BLaER1 treated with 17β-estradiol and CSF1 and Interleukin-3, amounts not matched to agents 10 nM and 100 nM (cell line): ENCODE measurements around the gene MUTYH.

ENCODE experiments used
- H3K27ac ChIP-seq, 11 experiments: shearing (Covaris generic); formaldehyde crosslinking; 2 replicates each; pipeline ENCODE4 v1.8.1; 2022
- H3K27me3 ChIP-seq, 11 experiments: shearing (Covaris generic); formaldehyde crosslinking; 2 replicates each; pipeline ENCODE4 v1.8.1; 2022
- H3K36me3 ChIP-seq, 11 experiments: shearing (Covaris generic); formaldehyde crosslinking; 2 replicates each; pipeline ENCODE4 v1.8.1; 2022
- H3K4me1 ChIP-seq, 10 experiments: shearing (Covaris generic); formaldehyde crosslinking; 2 replicates each; pipeline ENCODE4 v1.8.1; 2022
- H3K4me2 ChIP-seq, 11 experiments: shearing (Covaris generic); formaldehyde crosslinking; 2 replicates each; pipeline ENCODE4 v1.8.1; 2022
- H3K4me3 ChIP-seq, 10 experiments: shearing (Covaris generic); formaldehyde crosslinking; 2 replicates each; pipeline ENCODE4 v1.8.1; 2022
- H3K9ac ChIP-seq, 11 experiments: shearing (Covaris generic); formaldehyde crosslinking; 2 replicates each; pipeline ENCODE4 v1.8.1; 2022
- H3K9me3 ChIP-seq, 11 experiments: shearing (Covaris generic); formaldehyde crosslinking; replicated peaks in 1 of 11; 2 replicates each; pipeline ENCODE4 v1.8.1; 2022
- H4K20me1 ChIP-seq, 11 experiments: shearing (Covaris generic); formaldehyde crosslinking; 2 replicates each; pipeline ENCODE4 v1.8.1; 2022
- Cebpa-rat ChIP-seq, 11 experiments: shearing (Covaris generic); IDR thresholded peaks; 2 replicates each; pipeline ENCODE4 v1.8.1; 2022

The MUTYH gene

DNA sequence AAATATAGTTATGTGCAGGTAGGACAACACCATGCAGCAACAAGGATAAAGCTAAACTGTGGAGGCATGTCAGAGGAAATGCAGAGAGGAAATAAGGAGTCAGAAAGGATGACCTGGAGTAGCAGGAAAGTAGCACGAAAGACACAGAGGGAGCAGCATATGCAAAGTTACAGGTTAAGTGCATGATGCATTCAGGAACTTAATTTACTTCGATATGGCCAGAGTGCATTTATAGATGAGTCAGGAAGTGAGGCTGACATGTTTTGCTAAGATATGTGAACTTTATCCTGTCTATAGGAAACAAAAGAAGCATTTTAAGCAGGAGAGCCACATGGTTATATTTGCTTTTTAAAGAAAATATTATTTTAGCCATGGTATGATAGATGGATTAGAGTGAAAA is 15.4 kb upstream of the MUTYH start:
- H3K4me1 ChIP-seq = peaks cover 8 to 16% (median 9%) of the 10 kb centered on the region in 10 experiments; a peak in 19 of 20 replicates
- no peaks in the 10 kb centered on the region for H3K27me3 ChIP-seq
- no peak overlapping the region for H3K4me3 ChIP-seq
- H3K9ac ChIP-seq = no peak overlapping the region
- H3K9me3 ChIP-seq = no peaks in the 10 kb centered on the region
- H3K36me3 ChIP-seq = peaks cover 0 to 25% (median 0%) of the 10 kb centered on the region in 11 experiments; a peak in 3 of 22 replicates
- no peak overlapping the region for H3K4me2 ChIP-seq
- H3K27ac ChIP-seq = no peak overlapping the region
- TF ChIP-seq Cebpa-rat (IDR thresholded peaks at IDR 0.05) = no peak
- no peaks in the 10 kb centered on the region for H4K20me1 ChIP-seq

DNA sequence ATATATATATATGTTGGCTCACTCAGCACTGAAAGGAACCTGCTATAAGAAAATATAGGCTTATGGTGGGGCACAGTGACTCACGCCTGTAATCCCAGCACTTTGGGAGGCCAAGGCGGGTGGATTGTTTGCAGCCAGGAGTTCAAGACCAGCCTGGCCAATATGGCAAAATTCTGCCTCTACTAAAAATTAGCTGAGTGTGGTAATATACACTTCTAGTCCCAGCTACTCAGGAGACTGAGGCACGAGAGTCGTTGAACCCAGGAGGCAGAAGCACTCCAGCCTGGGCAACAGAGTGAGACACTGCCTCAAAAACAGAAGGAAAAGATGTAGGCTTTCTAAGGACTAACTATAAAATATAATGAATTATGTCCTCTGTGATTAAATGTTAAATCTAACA is 14.6 kb upstream of the MUTYH start:
- no peak overlapping the region for H3K9ac ChIP-seq
- H3K27ac ChIP-seq = no peak overlapping the region
- peaks cover 0 to 25% (median 0%) of the 10 kb centered on the region in 11 experiments; a peak in 3 of 22 replicates for H3K36me3 ChIP-seq
- H3K4me3 ChIP-seq = no peak overlapping the region
- TF ChIP-seq Cebpa-rat (IDR thresholded peaks at IDR 0.05) = no peak
- H3K4me2 ChIP-seq = no peak overlapping the region
- H3K4me1 ChIP-seq = peaks cover 0 to 8% (median under 1%) of the 10 kb centered on the region in 10 experiments; a peak in 9 of 20 replicates
- H3K9me3 ChIP-seq = no peaks in the 10 kb centered on the region
- no peaks in the 10 kb centered on the region for H4K20me1 ChIP-seq
- no peaks in the 10 kb centered on the region for H3K27me3 ChIP-seq

DNA sequence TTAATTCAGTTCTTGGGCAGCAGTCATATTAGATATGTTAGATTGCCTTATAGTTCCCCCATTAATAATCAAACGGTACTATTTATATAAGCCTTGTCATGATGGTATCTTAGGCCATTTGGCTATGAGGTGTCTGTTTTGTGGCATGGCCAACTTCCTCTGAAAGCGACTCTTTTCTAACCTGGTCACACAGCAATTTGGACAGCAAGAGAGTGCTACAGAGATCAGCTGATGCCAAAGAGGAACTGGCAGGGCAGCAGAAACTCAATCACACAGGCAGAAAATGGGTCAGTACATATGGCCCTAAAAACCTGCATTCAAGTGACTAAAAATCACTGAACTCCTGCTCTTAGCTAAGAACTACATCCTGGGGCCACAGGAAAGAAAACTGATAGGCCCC is 13.4 kb upstream of the MUTYH start:
- Histone ChIP-seq H3K4me3 (no peak overlapping the region), H3K27ac (no peak overlapping the region), H4K20me1 (peaks cover 0 to 7% (median 0%) of the 10 kb centered on the region in 11 experiments; a peak in 1 of 22 replicates), H3K4me2 (peak overlapping the region in 2 of 11 experiments; percentile 20 to 38; a peak in 1 of 22 replicates), H3K9me3 (no peaks in the 10 kb centered on the region), H3K9ac (no peak overlapping the region), H3K27me3 (no peaks in the 10 kb centered on the region), H3K36me3 (peaks cover 0 to 25% (median 0%) of the 10 kb centered on the region in 11 experiments; a peak in 3 of 22 replicates), H3K4me1 (peaks cover 0 to 8% (median 0%) of the 10 kb centered on the region in 10 experiments; a peak in 4 of 20 replicates)
- no peak for TF ChIP-seq Cebpa-rat (IDR thresholded peaks at IDR 0.05)

DNA sequence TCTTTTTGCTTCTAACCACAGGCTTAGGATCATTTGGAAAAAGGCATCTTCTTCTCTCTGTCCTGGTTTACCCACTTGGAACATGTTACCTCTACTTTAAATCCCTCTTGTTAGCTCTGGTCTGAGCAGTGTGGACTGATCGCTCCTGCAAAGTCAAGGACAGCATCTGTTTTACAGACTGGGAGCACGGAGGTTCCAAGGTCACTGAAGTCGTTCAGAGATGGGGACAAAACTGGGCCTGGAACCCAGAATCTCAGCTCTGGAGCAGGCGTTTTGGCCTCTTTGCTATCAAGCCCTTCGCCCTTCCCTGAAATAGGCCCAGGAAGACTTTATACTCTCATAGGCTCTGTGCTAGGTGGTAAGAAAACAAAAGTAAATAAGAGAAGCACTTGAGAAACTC is 11.3 kb upstream of the MUTYH start:
- peaks cover 0 to 8% (median 0%) of the 10 kb centered on the region in 10 experiments; a peak in 4 of 20 replicates for H3K4me1 ChIP-seq
- no peaks in the 10 kb centered on the region for H3K9me3 ChIP-seq
- TF ChIP-seq Cebpa-rat (IDR thresholded peaks at IDR 0.05) = no peak
- no peaks in the 10 kb centered on the region for H3K27me3 ChIP-seq
- H3K9ac ChIP-seq = no peak overlapping the region
- H4K20me1 ChIP-seq = peaks cover 0 to 7% (median 0%) of the 10 kb centered on the region in 11 experiments; a peak in 1 of 22 replicates
- H3K27ac ChIP-seq = no peak overlapping the region
- peaks cover 0 to 37% (median 5%) of the 10 kb centered on the region in 11 experiments; a peak in 12 of 22 replicates for H3K36me3 ChIP-seq
- H3K4me2 ChIP-seq = no peak overlapping the region
- no peak overlapping the region for H3K4me3 ChIP-seq

DNA sequence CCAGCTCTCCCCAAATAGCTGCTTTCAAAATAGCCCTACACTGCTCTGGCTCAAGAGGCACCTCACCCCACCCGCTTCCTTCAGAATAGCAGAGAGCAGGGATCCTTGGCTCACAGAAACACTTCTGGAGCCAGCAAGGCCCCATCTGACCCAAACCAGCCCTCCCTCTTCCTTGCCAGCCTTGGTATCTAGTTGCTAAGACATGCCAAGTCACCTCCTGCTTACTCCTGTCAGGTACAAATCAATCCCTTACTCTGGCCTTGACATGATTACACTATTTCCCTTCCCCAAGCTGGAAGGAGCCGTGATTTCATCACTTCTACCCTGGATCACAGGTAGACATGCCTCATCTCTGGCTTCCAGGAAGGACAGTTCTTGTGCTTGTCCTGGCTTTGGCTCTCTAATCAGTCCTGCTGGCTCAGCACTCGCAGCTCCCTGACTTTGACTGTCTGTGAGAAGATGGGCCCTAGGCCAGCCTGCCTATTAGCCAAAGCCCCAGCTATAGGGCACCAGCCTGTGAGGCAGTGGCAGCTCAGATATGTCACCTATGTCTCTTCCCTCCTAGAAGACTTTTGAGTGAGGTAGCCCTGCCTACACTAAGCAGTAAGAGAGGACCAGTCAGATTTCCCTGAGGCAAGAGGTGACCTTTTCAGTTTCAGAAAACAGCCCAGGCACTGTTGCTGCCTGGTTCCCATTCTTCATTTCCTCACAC is 8.9 kb upstream of the MUTYH start:
- Histone ChIP-seq H3K36me3 (peaks cover 20 to 50% (median 28%) of the 10 kb centered on the region in 11 experiments), H3K27me3 (no peaks in the 10 kb centered on the region), H3K4me1 (peaks cover 0 to 7% (median 0%) of the 10 kb centered on the region in 10 experiments; a peak in 4 of 20 replicates), H4K20me1 (peaks cover 0 to 22% (median 7%) of the 10 kb centered on the region in 11 experiments; a peak in 5 of 22 replicates), H3K4me2 (no peak overlapping the region), H3K27ac (no peak overlapping the region), H3K4me3 (no peak overlapping the region), H3K9me3 (no peaks in the 10 kb centered on the region), H3K9ac (no peak overlapping the region)
- no peak for TF ChIP-seq Cebpa-rat (IDR thresholded peaks at IDR 0.05)

DNA sequence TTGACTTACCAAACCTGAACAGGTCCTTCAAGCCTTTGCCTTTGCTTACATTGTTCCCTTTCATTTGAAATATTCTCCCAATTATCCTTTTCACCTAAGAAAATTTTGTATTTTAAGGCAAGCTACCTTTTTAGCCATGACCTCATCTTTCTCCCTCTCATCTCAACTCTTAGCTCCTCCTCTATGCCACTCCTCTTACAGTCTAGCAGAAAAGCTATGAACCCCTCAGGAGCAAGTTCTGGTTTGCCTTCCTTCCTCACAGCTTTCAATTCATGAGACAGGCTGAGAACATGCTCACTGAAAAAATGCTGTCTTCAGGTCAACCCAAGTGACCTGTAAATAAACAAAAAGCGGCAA is 8.3 kb upstream of the MUTYH start:
- no peak for TF ChIP-seq Cebpa-rat (IDR thresholded peaks at IDR 0.05)
- Histone ChIP-seq H3K4me1 (peaks cover 0 to 1% (median 0%) of the 10 kb centered on the region in 10 experiments; a peak in 5 of 20 replicates), H3K9me3 (no peaks in the 10 kb centered on the region), H3K27ac (no peak overlapping the region), H3K4me3 (no peak overlapping the region), H4K20me1 (peaks cover 0 to 27% (median 7%) of the 10 kb centered on the region in 11 experiments; a peak in 6 of 22 replicates), H3K27me3 (no peaks in the 10 kb centered on the region), H3K36me3 (peaks cover 26 to 54% (median 33%) of the 10 kb centered on the region in 11 experiments), H3K9ac (no peak overlapping the region), H3K4me2 (no peak overlapping the region)

DNA sequence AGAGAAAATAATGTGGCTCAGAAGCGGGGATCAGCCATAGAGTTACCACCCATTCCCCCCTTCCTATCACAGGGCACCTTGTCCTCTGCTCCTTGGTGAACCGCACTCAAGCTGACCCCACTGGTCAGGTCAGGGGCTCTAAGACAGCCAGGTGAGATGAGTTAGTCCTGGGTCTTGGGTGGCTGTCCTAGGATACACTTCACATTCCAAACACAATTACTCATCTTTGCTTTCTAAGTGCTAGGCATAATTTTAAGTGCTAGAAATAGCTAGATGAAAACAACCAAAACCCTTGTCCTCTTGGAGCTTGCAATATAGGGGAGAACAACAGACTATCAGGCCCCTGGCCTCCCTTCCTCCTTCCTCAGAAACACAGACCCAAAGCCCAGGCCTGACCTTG is 7.8 kb upstream of the MUTYH start:
- H3K4me1 ChIP-seq = peaks cover under 1 to 7% (median 2%) of the 10 kb centered on the region in 10 experiments; a peak in 17 of 20 replicates
- H3K9ac ChIP-seq = no peak overlapping the region
- H3K27ac ChIP-seq = no peak overlapping the region
- H3K9me3 ChIP-seq = no peaks in the 10 kb centered on the region
- H3K4me3 ChIP-seq = no peak overlapping the region
- no peak overlapping the region for H3K4me2 ChIP-seq
- no peaks in the 10 kb centered on the region for H3K27me3 ChIP-seq
- H3K36me3 ChIP-seq = peaks cover 31 to 59% (median 39%) of the 10 kb centered on the region in 11 experiments
- peaks cover 0 to 29% (median 7%) of the 10 kb centered on the region in 11 experiments; a peak in 7 of 22 replicates for H4K20me1 ChIP-seq
- TF ChIP-seq Cebpa-rat (IDR thresholded peaks at IDR 0.05) = no peak

DNA sequence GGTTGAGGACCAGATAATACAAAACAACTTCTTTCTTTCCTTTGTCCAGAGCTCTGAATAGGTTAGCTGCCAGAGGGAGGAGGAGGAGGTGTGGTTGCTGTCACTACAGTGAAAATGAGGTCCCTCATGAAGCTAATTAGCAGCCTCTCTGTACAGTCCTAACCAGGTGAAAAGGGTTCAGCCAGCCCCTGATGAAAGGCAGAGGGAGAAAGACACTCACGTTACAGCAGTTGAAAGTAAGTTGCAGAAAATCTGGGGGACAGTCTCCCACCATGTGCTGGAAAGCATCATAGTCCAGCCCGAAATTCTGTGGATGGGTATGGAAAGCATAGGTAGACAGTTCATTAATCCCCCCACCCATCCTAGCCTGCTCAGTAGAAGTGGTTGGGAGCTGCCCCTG is 6.2 kb upstream of the MUTYH start:
- Histone ChIP-seq H3K27me3 (no peaks in the 10 kb centered on the region), H3K4me2 (no peak overlapping the region), H3K9ac (no peak overlapping the region), H3K9me3 (no peaks in the 10 kb centered on the region), H4K20me1 (peaks cover 0 to 38% (median 10%) of the 10 kb centered on the region in 11 experiments; a peak in 9 of 22 replicates), H3K27ac (no peak overlapping the region), H3K4me1 (peaks cover 16 to 22% (median 18%) of the 10 kb centered on the region in 10 experiments), H3K4me3 (no peak overlapping the region), H3K36me3 (peaks cover 47 to 60% (median 54%) of the 10 kb centered on the region in 11 experiments)
- no peak for TF ChIP-seq Cebpa-rat (IDR thresholded peaks at IDR 0.05)

DNA sequence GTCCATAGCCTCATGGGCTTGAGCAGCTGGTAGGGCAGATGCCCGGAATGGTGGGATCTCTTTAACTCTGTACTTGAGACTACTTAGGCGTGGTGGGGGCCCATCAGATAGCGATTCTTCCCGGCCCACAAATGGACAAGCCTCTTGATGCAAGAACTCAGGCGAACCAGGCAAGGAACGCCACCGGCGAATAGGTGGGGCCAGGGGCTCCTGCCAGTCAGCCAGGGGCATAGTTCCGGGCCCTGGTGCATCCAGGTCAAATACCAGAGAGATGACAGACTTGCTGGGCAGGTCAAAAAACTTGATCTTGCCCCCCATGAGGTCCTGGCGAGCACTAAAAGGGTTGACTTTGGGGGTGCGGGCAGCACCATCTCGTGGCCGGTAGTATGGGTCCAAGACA is 4.8 kb upstream of the MUTYH start:
- H3K27ac ChIP-seq = no peak overlapping the region
- H3K4me3 ChIP-seq = no peak overlapping the region
- TF ChIP-seq Cebpa-rat (IDR thresholded peaks at IDR 0.05) = no peak
- no peak overlapping the region for H3K9ac ChIP-seq
- H3K9me3 ChIP-seq = no peaks in the 10 kb centered on the region
- peaks cover 25 to 30% (median 27%) of the 10 kb centered on the region in 10 experiments for H3K4me1 ChIP-seq
- H3K36me3 ChIP-seq = peaks cover 48 to 62% (median 58%) of the 10 kb centered on the region in 11 experiments
- H4K20me1 ChIP-seq = peaks cover 0 to 49% (median 10%) of the 10 kb centered on the region in 11 experiments; a peak in 9 of 22 replicates
- H3K4me2 ChIP-seq = no peak overlapping the region
- no peaks in the 10 kb centered on the region for H3K27me3 ChIP-seq
